ENCODE data around the gene PDILT.

The PDILT gene

GRCh38 chr16:20344611-20345010 is 59.9 kb downstream of the PDILT start:
- Histone ChIP-seq H3K4me3 (replicated peaks; ENCODE audit: insufficient read depth, low read length) (no peak overlapping the region), H3K27ac (replicated peaks) (no peak overlapping the region), H3K27me3 (ENCODE audit: insufficient read depth, poor library complexity, severe bottlenecking) (no peaks in the 10 kb centered on the region)
- DNase-seq (ENCODE audit: low read depth in 1 of 2, low spot score in 1 of 2) = no peak
- no peak for TF ChIP-seq REST (IDR thresholded peaks at IDR 0.05; ENCODE audit: insufficient replicate concordance, low read depth)
- no peak for TF ChIP-seq CTCF (IDR thresholded peaks at IDR 0.05; ENCODE audit: insufficient read depth, low read length)
- no peak for TF ChIP-seq GABPA (IDR thresholded peaks at IDR 0.05; ENCODE audit: low read depth)
- TF ChIP-seq POLR2AphosphoS5 (IDR thresholded peaks at IDR 0.05; ENCODE audit: low read depth) = no peak
- TF ChIP-seq SPI1 (IDR thresholded peaks at IDR 0.05; ENCODE audit: borderline replicate concordance, low read depth) = no peak

- H3K27me3 ChIP-seq (ENCODE audit: insufficient read depth, poor library complexity, severe bottlenecking) = no peaks in the 10 kb centered on the region
- H3K4me3 ChIP-seq (replicated peaks; ENCODE audit: insufficient read depth, low read length) = no peak overlapping the region
- DNase-seq (ENCODE audit: low read depth in 1 of 2, low spot score in 1 of 2) = no peak
- TF ChIP-seq SPI1 (IDR thresholded peaks at IDR 0.05; ENCODE audit: borderline replicate concordance, low read depth) (no peak), GABPA (IDR thresholded peaks at IDR 0.05; ENCODE audit: low read depth) (no peak), REST (IDR thresholded peaks at IDR 0.05; ENCODE audit: insufficient replicate concordance, low read depth) (no peak), POLR2AphosphoS5 (IDR thresholded peaks at IDR 0.05; ENCODE audit: low read depth) (no peak), CTCF (IDR thresholded peaks at IDR 0.05; ENCODE audit: insufficient read depth, low read length) (no peak)
- H3K27ac ChIP-seq (replicated peaks) = no peak overlapping the region
These were observed 64.8 kb downstream of the PDILT start for GRCh38 chr16:20339744-20340143.

- Histone ChIP-seq H3K27ac (replicated peaks) (no peak overlapping the region), H3K27me3 (ENCODE audit: insufficient read depth, poor library complexity, severe bottlenecking) (no peaks in the 10 kb centered on the region), H3K4me3 (replicated peaks; ENCODE audit: insufficient read depth, low read length) (no peak overlapping the region)
- DNase-seq (ENCODE audit: low read depth in 1 of 2, low spot score in 1 of 2) = no peak
- TF ChIP-seq POLR2AphosphoS5 (IDR thresholded peaks at IDR 0.05; ENCODE audit: low read depth) = no peak
- TF ChIP-seq GABPA (IDR thresholded peaks at IDR 0.05; ENCODE audit: low read depth) = no peak
- no peak for TF ChIP-seq REST (IDR thresholded peaks at IDR 0.05; ENCODE audit: insufficient replicate concordance, low read depth)
- no peak for TF ChIP-seq CTCF (IDR thresholded peaks at IDR 0.05; ENCODE audit: insufficient read depth, low read length)
- no peak for TF ChIP-seq SPI1 (IDR thresholded peaks at IDR 0.05; ENCODE audit: borderline replicate concordance, low read depth)
These were observed 67.6 kb downstream of the PDILT start for GRCh38 chr16:20336955-20337354.

All from HL-60 (cell line).